GM12878 (cell line): ENCODE measurements around the gene CRAMP1. TPM values are rescaled to one million over a fixed set of nuclear protein-coding genes. Genes with fewer than 3 reads are reported as not detected.

Source experiments
- ATAC-seq: fragments of 200-7000 bp; cut with Tn5 transposase; 3 replicates; pipeline ENCODE4 v1.9.1; 2020; ENCODE audit warnings: mild to moderate bottlenecking, moderate library complexity
- BruUV-seq: library from RNA; stranded (reverse); fragments of 400-500 nt; replicated peaks from 2 replicates; lab custom pipeline; 2021; lab: Mats Ljungman, UMichigan
- CTCF ChIA-PET: fragments of 300-600 bp; sonication (Branson Sonifier 250); formaldehyde crosslinking; extraction: SDS; loops from one replicate; lab custom pipeline; 2021; ENCODE audit warnings: inconsistent platforms; lab: Yijun Ruan, JAX
- POLR2A ChIA-PET: fragments of 350-600 bp; formaldehyde crosslinking; extraction: SDS; loops from one replicate; lab custom pipeline; 2021; ENCODE audit warnings: inconsistent platforms; lab: Charles Lee
- RAD21 ChIA-PET: fragments of 300-600 bp; sonication (Branson Sonifier 250); formaldehyde crosslinking; loops from one replicate; lab custom pipeline; 2023; ENCODE audit warnings: antibody characterized with exemption; ENCODE audit not compliant: unreplicated experiment; lab: Charles Lee
- SMC1A ChIA-PET: fragments of 300-600 bp; sonication (Branson Sonifier 250); formaldehyde crosslinking; loops from one replicate; lab custom pipeline; 2023; ENCODE audit not compliant: unreplicated experiment, uncharacterized antibody; lab: Charles Lee
- DNase-seq: peaks from one replicate; pipeline ENCODE4 v3.0.0-alpha.2; 2011; ENCODE audit warnings: low read depth, low spot score
- FAIRE-seq: peaks from 3 replicates; lab custom pipeline; 2011; peaks lifted over from hg19 to GRCh38; lab: Jason Lieb, UNC
- H2AFZ ChIP-seq: 2 replicates; pipeline ENCODE4 v1.6.0; 2011; ENCODE audit warnings: low read depth, low read length, control low read depth; ENCODE audit not compliant: control insufficient read depth
- H3K27ac ChIP-seq: 2 replicates; pipeline ENCODE4 v1.5.1; 2011; ENCODE audit warnings: control low read depth; ENCODE audit not compliant: control insufficient read depth, insufficient read depth
- H3K27me3 ChIP-seq, 2 experiments: replicated peaks in 1 of 2; 2 replicates each; pipeline versions ENCODE4 v1.6.0 to v1.6.1; 2011; ENCODE audit warnings: low read length in 1 of 2; ENCODE audit not compliant: control insufficient read depth in 2 of 2, insufficient read depth in 2 of 2
- H3K36me3 ChIP-seq, 2 experiments: 2 replicates each; pipeline ENCODE4 v1.5.1; 2011; ENCODE audit warnings: low read length in 1 of 2; ENCODE audit not compliant: control insufficient read depth in 2 of 2, insufficient read depth in 2 of 2
- H3K4me1 ChIP-seq: 2 replicates; pipeline ENCODE4 v1.6.1; 2011; ENCODE audit warnings: mild to moderate bottlenecking, low read length, moderate library complexity, mixed read lengths; ENCODE audit not compliant: control insufficient read depth, insufficient read depth
- H3K4me2 ChIP-seq: 2 replicates; pipeline ENCODE4 v1.6.0; 2011; ENCODE audit warnings: control low read depth; ENCODE audit not compliant: control insufficient read depth, insufficient read depth
- H3K4me3 ChIP-seq: fragments of 200-600 bp; sonication (generic); 2 replicates; pipeline ENCODE4 v1.5.1; 2016
- H3K79me2 ChIP-seq: 2 replicates; pipeline ENCODE4 v1.6.0; 2011; ENCODE audit warnings: low read length; ENCODE audit not compliant: control insufficient read depth, insufficient read depth
- H3K9ac ChIP-seq: 2 replicates; pipeline ENCODE4 v1.8.0; 2011; ENCODE audit warnings: low read length, control low read depth, mixed read lengths; ENCODE audit not compliant: control insufficient read depth, insufficient read depth
- H3K9me3 ChIP-seq: replicated peaks from 3 replicates; pipeline ENCODE4 v1.5.1; 2011; ENCODE audit warnings: mild to moderate bottlenecking, low read length; ENCODE audit not compliant: control insufficient read depth, insufficient read depth
- H4K20me1 ChIP-seq: 2 replicates; pipeline ENCODE4 v1.6.0; 2011; ENCODE audit not compliant: control insufficient read depth, insufficient read depth
- DPF2 ChIP-seq: fragments of 450-650 bp; IDR thresholded peaks from 2 replicates; pipeline ENCODE4 v1.6.1; 2017; ENCODE audit warnings: mild to moderate bottlenecking
- NFYB ChIP-seq: IDR thresholded peaks from 2 replicates; pipeline ENCODE4 v1.6.1; 2011; ENCODE audit warnings: low read depth, mild to moderate bottlenecking, low read length, improper control_type of control experiment, moderate library complexity; ENCODE audit not compliant: insufficient read depth
- POLR2AphosphoS5 ChIP-seq: IDR thresholded peaks from 2 replicates; pipeline ENCODE4 v1.6.1; 2011; ENCODE audit warnings: mild to moderate bottlenecking, low read length, inconsistent platforms
- ZNF207 ChIP-seq: fragments of 450-650 bp; IDR thresholded peaks from 2 replicates; pipeline ENCODE4 v1.6.1; 2014; ENCODE audit warnings: antibody characterized with exemption, mild to moderate bottlenecking, borderline replicate concordance
- ZNF217 ChIP-seq: fragments of 450-650 bp; IDR thresholded peaks from 2 replicates; pipeline ENCODE4 v1.6.1; 2017; ENCODE audit warnings: antibody characterized with exemption, mild to moderate bottlenecking
- ZNF622 ChIP-seq: fragments of 450-650 bp; IDR thresholded peaks from 2 replicates; pipeline ENCODE4 v1.6.1; 2017; ENCODE audit warnings: mild to moderate bottlenecking, inconsistent platforms
- WGBS: methylation state at CpG from one replicate; pipeline ENCODE4 v1.1.6; 2016; ENCODE audit warnings: low lambda C conversion rate; ENCODE audit not compliant: insufficient replicate concordance, insufficient coverage; ENCODE audit errors: missing lambda C conversion rate; 5-methylcytosine and 5-hydroxymethylcytosine counted together
- in situ Hi-C: fragments of 300-500 bp; cut with MboI; formaldehyde crosslinking; loops from 9 replicates; pipeline ENCODE4 v1.14.3; 2018; ENCODE audit warnings: mixed read lengths
- intact Hi-C: fragments of 100-400 bp; cut with micrococcal nuclease; formaldehyde crosslinking; loops from one replicate; pipeline ENCODE4 v1.14.2; 2022; ENCODE audit not compliant: unreplicated experiment
- polyA plus RNA-seq, 11 experiments: library from polyadenylated mRNA; depleted of rRNA in 4 of 11; unstranded in 6 of 11; stranded (reverse) in 5 of 11; fragments of >200 nt; fragmentation: Nextera tagmentation in 4 of 11; fragmentation: Illumina TruSeq in 1 of 11; extraction: Ambion mirVana in 4 of 11; extraction: Trizol in 1 of 11; gene quantifications; 1 replicate in 1 of 11; 2 replicates in 10 of 11; pipeline versions ENCODE4 v1.2.1 to v1.2.3, GENCODE V29; 2011 to 2016; ENCODE audit warnings: inconsistent platforms in 2 of 11, missing spikeins in 2 of 11, low read depth in 1 of 11
- total RNA-seq, 4 experiments: library from RNA; depleted of rRNA in 3 of 4; stranded (reverse); fragments of >200 nt in 3 of 4; fragmentation: Illumina TruSeq in 1 of 4; extraction: Trizol in 1 of 4; gene quantifications; 2 replicates each; pipeline versions ENCODE4 v1.2.1 to v1.2.3, GENCODE V29; 2013 to 2021
- TF ChIP-seq, protein P1 (sequence below): IDR thresholded peaks from 2 replicates; pipeline ENCODE4 v1.6.1; 2012; ENCODE audit warnings: mild to moderate bottlenecking, low read depth, low read length
- TF ChIP-seq, protein P2 (sequence below): fragments of 450-650 bp; IDR thresholded peaks from 2 replicates; pipeline ENCODE4 v1.6.1; 2018; ENCODE audit warnings: mild to moderate bottlenecking, low read depth, moderate library complexity; ENCODE audit not compliant: partially characterized antibody
- TF ChIP-seq, protein P3 (sequence below): fragments of 450-650 bp; IDR thresholded peaks from 2 replicates; pipeline ENCODE4 v1.6.1; 2017; ENCODE audit warnings: mild to moderate bottlenecking, moderate library complexity

The CRAMP1 gene
- total and polyA plus RNA-seq, 10 of the 15 experiments (the other 5 are each of a cell fraction or from before 2014, with no cell fraction given), result 0.37 to 9.8 (median 3.9) TPM

DNA sequence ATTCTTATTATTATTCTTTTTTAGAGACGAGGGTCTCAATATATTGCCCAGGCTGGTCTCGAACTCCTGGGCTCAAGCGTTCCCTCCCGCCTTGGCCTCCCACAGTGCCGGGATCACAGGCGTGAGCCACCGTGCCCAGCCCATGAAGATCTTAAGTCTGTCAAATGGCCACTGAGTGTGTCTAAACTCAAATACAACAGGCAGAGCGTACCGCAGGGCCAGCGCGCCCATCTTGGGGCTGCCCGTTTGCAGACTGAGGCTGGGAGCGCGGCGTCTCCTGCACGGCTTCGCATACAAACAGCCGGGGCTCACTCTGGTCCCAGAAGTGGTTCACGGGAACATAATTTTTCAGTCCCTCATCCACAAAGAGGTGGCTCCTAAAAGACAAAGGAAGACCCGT lies 48.4 kb upstream of the CRAMP1 start:
- no peaks in the 10 kb centered on the region for H3K79me2 ChIP-seq
- H3K9me3 ChIP-seq, result no peaks in the 10 kb centered on the region
- TF ChIP-seq DPF2 (no peak), ZNF207 (no peak), ZNF622 (no peak), POLR2AphosphoS5 (no peak), NFYB (no peak), ZNF217 (no peak)
- TF ChIP-seq, protein P1, sequence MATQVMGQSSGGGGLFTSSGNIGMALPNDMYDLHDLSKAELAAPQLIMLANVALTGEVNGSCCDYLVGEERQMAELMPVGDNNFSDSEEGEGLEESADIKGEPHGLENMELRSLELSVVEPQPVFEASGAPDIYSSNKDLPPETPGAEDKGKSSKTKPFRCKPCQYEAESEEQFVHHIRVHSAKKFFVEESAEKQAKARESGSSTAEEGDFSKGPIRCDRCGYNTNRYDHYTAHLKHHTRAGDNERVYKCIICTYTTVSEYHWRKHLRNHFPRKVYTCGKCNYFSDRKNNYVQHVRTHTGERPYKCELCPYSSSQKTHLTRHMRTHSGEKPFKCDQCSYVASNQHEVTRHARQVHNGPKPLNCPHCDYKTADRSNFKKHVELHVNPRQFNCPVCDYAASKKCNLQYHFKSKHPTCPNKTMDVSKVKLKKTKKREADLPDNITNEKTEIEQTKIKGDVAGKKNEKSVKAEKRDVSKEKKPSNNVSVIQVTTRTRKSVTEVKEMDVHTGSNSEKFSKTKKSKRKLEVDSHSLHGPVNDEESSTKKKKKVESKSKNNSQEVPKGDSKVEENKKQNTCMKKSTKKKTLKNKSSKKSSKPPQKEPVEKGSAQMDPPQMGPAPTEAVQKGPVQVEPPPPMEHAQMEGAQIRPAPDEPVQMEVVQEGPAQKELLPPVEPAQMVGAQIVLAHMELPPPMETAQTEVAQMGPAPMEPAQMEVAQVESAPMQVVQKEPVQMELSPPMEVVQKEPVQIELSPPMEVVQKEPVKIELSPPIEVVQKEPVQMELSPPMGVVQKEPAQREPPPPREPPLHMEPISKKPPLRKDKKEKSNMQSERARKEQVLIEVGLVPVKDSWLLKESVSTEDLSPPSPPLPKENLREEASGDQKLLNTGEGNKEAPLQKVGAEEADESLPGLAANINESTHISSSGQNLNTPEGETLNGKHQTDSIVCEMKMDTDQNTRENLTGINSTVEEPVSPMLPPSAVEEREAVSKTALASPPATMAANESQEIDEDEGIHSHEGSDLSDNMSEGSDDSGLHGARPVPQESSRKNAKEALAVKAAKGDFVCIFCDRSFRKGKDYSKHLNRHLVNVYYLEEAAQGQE, result no peak
- TF ChIP-seq, protein P2, sequence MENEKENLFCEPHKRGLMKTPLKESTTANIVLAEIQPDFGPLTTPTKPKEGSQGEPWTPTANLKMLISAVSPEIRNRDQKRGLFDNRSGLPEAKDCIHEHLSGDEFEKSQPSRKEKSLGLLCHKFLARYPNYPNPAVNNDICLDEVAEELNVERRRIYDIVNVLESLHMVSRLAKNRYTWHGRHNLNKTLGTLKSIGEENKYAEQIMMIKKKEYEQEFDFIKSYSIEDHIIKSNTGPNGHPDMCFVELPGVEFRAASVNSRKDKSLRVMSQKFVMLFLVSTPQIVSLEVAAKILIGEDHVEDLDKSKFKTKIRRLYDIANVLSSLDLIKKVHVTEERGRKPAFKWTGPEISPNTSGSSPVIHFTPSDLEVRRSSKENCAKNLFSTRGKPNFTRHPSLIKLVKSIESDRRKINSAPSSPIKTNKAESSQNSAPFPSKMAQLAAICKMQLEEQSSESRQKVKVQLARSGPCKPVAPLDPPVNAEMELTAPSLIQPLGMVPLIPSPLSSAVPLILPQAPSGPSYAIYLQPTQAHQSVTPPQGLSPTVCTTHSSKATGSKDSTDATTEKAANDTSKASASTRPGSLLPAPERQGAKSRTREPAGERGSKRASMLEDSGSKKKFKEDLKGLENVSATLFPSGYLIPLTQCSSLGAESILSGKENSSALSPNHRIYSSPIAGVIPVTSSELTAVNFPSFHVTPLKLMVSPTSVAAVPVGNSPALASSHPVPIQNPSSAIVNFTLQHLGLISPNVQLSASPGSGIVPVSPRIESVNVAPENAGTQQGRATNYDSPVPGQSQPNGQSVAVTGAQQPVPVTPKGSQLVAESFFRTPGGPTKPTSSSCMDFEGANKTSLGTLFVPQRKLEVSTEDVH, result no peak
- TF ChIP-seq, protein P3, sequence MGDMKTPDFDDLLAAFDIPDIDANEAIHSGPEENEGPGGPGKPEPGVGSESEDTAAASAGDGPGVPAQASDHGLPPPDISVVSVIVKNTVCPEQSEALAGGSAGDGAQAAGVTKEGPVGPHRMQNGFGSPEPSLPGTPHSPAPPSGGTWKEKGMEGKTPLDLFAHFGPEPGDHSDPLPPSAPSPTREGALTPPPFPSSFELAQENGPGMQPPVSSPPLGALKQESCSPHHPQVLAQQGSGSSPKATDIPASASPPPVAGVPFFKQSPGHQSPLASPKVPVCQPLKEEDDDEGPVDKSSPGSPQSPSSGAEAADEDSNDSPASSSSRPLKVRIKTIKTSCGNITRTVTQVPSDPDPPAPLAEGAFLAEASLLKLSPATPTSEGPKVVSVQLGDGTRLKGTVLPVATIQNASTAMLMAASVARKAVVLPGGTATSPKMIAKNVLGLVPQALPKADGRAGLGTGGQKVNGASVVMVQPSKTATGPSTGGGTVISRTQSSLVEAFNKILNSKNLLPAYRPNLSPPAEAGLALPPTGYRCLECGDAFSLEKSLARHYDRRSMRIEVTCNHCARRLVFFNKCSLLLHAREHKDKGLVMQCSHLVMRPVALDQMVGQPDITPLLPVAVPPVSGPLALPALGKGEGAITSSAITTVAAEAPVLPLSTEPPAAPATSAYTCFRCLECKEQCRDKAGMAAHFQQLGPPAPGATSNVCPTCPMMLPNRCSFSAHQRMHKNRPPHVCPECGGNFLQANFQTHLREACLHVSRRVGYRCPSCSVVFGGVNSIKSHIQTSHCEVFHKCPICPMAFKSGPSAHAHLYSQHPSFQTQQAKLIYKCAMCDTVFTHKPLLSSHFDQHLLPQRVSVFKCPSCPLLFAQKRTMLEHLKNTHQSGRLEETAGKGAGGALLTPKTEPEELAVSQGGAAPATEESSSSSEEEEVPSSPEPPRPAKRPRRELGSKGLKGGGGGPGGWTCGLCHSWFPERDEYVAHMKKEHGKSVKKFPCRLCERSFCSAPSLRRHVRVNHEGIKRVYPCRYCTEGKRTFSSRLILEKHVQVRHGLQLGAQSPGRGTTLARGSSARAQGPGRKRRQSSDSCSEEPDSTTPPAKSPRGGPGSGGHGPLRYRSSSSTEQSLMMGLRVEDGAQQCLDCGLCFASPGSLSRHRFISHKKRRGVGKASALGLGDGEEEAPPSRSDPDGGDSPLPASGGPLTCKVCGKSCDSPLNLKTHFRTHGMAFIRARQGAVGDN, result no peak
- ChIA-PET POLR2A (no interaction called here), SMC1A (no interaction called here), CTCF (no interaction called here), RAD21 (no interaction called here)
- no peak for DNase-seq
- H3K27me3 ChIP-seq, result no peaks in the 10 kb centered on the region
- BruUV-seq, result no TSS peak
- no peaks in the 10 kb centered on the region for H3K36me3 ChIP-seq
- no peak for ATAC-seq
- H4K20me1 ChIP-seq, result no peaks in the 10 kb centered on the region
- intact Hi-C loops (no loop called here), in situ Hi-C loops (no loop called here)
- FAIRE-seq, result no peak
- H3K4me3 ChIP-seq, result no peak overlapping the region
- WGBS, result 85% methylated on average over 20 of the region's 20 CpGs
- no peak overlapping the region for H3K4me2 ChIP-seq
- no peak overlapping the region for H3K27ac ChIP-seq
- H3K9ac ChIP-seq, result no peak overlapping the region
- no peak overlapping the region for H2AFZ ChIP-seq
- no peaks in the 10 kb centered on the region for H3K4me1 ChIP-seq
